Neuron (in vitro differentiated cells): ENCODE data around the gene JAZF1.
"Not testable (repeated sequence)": the region's sequence is repeated elsewhere in the genome, so short reads cannot be mapped to it uniquely, and the experiment has no call there.

Experiments used
- H2AFZ ChIP-seq: one replicate; pipeline ENCODE4 v1.6.1; 2013; ENCODE audit warnings: low read depth, mild to moderate bottlenecking, inconsistent platforms, low read length, moderate library complexity
- H3K27me3 ChIP-seq: one replicate; pipeline ENCODE4 v1.6.1; 2013; ENCODE audit warnings: low read length; ENCODE audit not compliant: insufficient read depth
- H3K36me3 ChIP-seq: one replicate; pipeline ENCODE4 v1.6.1; 2013; ENCODE audit warnings: low read length; ENCODE audit not compliant: insufficient read depth
- H3K4me1 ChIP-seq: one replicate; pipeline ENCODE4 v1.6.1; 2013; ENCODE audit warnings: low read length; ENCODE audit not compliant: insufficient read depth
- H3K4me3 ChIP-seq: 2 replicates; pipeline ENCODE4 v1.5.1; 2013; ENCODE audit warnings: mild to moderate bottlenecking, low read length, moderate library complexity
- H3K9me3 ChIP-seq: one replicate; pipeline ENCODE4 v1.6.1; 2013; ENCODE audit warnings: low read length

The JAZF1 gene

DNA sequence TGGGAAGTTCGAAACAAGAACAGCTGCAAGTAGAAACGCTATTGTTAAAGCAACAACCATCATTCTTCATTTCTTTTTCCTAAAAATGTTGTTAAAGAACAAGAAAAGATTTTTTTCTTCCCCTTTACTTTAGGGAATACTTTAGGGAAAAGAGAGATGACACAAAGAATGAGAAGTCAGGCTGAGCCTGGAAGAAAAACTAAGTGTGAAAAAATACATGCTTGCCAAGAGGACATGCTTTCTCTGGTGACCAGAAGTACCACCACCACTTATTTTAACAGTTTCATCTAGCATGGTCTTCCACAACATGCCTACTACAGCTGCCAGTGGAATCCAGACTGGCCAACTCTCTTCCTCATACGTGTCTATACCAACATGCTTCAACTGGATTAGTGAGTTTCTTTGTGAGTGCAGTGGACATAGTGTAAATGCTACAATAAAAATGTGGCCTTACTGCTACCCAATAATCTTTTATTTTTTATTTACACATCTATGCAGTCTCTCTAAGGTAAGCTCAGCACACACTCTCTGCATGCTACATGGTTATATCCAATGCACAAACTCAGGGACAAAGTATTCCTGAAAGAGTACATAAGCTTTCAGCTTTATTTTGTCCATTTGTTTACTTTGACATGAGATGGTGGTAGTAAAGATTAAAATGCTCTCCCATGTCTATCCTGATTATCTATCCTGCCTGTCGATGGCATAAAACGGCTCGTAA, 244.4 kb downstream of the JAZF1 start:
- H3K4me1 ChIP-seq, result no peaks in the 10 kb centered on the region
- H3K27me3 ChIP-seq, result peaks cover 5% of the 10 kb centered on the region
- no peak overlapping the region for H3K4me3 ChIP-seq
- no peak overlapping the region for H2AFZ ChIP-seq
- no peaks in the 10 kb centered on the region for H3K36me3 ChIP-seq
- H3K9me3 ChIP-seq, result no peaks in the 10 kb centered on the region

DNA sequence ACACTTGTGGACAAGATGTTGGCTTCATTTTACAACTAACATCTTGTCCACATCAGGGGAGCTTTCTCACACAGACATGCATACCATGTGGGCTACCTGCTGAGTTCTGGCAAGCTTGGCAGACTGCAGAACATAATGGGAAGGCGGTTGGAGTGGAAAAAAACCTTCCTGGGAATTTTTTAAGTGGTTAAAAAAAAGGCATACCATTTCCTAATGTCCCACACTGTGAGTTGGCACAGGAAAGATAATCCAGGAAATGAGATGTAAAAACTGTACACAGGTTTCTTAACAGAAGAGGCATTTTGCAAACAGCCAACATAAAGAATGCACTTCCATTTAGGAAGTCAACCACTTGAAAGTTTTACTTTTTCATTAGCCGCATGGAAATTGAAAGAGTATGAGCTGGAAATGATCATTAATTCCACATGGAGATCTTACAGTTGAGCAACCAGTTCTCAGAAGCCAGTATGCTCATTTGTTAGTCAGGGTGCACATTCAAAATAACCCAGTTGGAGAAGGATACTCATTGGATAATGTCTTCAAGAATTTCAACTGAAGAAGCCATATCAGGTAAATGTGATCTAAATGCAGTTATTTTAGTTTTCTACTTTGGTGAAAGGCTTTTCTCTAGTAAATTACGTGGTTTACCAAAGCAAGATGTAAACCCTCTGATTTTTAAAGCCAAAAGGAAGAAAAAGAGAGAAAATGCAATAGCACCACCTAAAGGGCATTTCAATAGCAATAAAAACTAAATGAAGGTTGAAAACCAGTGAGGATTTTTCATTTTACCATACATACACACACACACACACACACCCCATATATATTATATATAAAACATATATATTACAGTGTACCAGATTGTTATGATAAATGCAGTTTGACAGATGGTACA, 246.7 kb downstream of the JAZF1 start:
- no peak overlapping the region for H3K4me3 ChIP-seq
- no peak overlapping the region for H2AFZ ChIP-seq
- H3K36me3 ChIP-seq, result no peaks in the 10 kb centered on the region
- no peaks in the 10 kb centered on the region for H3K9me3 ChIP-seq
- H3K4me1 ChIP-seq, result no peaks in the 10 kb centered on the region
- H3K27me3 ChIP-seq, result peaks cover 8% of the 10 kb centered on the region

DNA sequence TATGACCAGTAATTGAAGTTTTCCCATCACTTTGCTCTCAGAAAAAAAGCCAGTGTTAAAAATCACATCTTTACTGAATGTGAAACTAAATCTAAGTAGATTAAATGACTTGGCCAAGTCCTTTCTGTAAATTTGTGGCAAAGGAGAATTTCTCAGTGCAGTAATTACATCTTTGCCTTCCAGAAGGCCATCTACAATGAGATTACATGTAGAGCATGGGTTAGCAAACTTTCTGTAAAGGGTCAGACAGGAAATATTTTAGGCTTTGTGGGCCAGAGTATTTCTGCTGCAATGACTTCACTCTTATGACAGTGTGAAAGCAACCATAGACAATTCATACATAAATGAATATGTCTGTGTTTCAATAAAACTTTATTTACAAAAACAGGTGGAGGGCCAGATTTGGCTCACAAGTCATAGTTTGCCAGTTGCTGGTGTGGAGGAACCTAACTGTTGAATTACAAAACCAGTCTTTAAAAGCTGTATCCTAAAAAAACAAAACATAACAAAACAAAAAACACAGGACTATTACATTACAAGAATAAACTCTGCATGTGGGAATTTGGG, 249.6 kb downstream of the JAZF1 start:
- no peak overlapping the region for H2AFZ ChIP-seq
- H3K4me1 ChIP-seq, result no peaks in the 10 kb centered on the region
- no peaks in the 10 kb centered on the region for H3K9me3 ChIP-seq
- H3K27me3 ChIP-seq, result peaks cover 5% of the 10 kb centered on the region
- H3K4me3 ChIP-seq, result no peak overlapping the region
- no peaks in the 10 kb centered on the region for H3K36me3 ChIP-seq

DNA sequence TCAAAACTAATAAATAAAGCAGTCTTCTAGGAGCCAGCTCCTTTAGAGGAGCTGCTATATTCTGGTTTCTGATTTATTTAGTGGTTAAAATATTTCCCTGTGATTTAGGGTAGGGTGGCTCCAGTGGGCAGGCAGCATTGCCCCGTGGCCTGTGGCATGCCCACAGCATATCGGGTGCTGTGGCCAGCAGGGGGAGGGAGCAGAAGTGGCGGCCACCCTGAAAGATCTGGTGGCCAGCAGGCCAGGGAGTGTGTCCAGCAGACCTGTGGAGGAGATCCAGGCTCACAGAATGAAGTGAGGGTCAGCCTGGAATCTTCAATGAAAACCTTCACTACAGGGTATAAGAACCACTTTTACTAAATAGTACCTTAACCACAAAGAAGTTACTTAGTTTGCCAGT, 251.5 kb downstream of the JAZF1 start:
- Histone ChIP-seq H3K36me3 (no peaks in the 10 kb centered on the region), H3K4me1 (no peaks in the 10 kb centered on the region), H2AFZ (no peak overlapping the region), H3K9me3 (no peaks in the 10 kb centered on the region), H3K4me3 (no peak overlapping the region), H3K27me3 (peaks cover 5% of the 10 kb centered on the region)

DNA sequence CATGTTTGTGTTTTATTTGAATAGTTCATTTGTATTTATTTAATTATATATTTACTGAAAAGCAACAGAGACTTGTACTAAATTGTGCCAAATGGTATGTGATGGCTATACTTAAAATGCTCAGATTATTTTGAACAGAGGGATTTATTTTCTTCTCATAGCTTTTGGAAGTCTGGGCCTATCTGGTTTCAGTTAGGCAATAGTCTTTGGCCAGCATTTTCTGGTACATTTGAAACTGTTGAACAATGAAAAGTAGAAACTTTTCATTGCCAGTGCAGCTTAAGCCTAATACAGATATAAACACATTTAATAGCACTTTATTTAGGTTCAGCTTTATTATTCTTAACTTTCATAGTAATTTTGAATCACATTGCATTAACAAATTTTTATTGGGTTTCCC, 252.6 kb downstream of the JAZF1 start:
- Histone ChIP-seq H3K27me3 (peaks cover 5% of the 10 kb centered on the region), H3K36me3 (no peaks in the 10 kb centered on the region), H3K9me3 (no peaks in the 10 kb centered on the region), H3K4me1 (no peaks in the 10 kb centered on the region), H2AFZ (no peak overlapping the region), H3K4me3 (no peak overlapping the region)

DNA sequence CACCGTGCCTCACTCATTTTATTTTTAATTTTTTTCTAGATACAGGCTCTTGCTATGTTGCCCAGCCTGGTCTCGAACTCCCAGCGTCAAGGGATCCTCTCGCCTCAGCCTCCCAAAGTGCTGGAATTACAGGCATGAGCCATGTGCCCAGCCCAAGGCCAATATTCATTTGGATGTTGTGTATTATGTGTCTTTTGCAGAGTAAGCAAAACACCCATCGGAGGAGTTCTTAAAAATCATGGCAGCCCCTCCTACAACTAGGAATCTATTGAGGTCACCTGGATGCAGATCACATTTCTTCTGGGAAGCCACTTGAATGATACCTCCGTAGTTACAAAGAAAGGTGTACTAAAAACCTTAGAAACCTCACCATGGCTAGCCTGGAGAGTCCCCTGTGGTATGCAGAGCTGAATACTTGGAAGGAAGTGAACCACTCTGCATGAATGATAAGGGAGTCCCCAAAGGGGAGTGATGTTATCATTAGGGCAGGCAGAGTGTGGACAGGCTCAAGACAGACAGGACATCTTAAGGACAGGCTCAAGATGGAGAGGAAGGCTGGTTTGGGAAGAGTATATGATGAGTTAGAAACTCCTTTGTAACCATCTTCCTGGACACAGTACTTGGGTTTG, 254.9 kb downstream of the JAZF1 start:
- no peaks in the 10 kb centered on the region for H3K4me1 ChIP-seq
- H2AFZ ChIP-seq, result no peak overlapping the region
- H3K9me3 ChIP-seq, result no peaks in the 10 kb centered on the region
- H3K4me3 ChIP-seq, result no peak overlapping the region
- no peaks in the 10 kb centered on the region for H3K36me3 ChIP-seq
- peaks cover 5% of the 10 kb centered on the region for H3K27me3 ChIP-seq

DNA sequence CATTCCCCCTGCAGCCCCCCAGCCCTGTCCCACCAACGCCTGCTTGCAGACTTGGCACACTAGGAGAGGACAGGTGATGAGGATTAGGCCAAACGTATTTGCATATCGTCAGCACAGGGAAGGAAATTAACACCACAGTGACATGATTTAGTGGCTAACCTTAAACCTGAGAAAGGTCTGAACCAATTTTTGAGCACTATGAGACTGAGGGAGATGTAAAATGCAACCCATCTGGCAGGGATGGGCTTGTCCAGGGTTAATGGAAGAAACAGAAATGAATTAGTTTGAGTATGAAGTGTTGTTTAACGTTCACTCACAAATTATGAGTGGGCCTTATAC, 257.0 kb downstream of the JAZF1 start:
- no peaks in the 10 kb centered on the region for H3K36me3 ChIP-seq
- no peaks in the 10 kb centered on the region for H3K9me3 ChIP-seq
- H3K4me1 ChIP-seq, result no peaks in the 10 kb centered on the region
- H3K27me3 ChIP-seq, result peaks cover 2% of the 10 kb centered on the region
- no peak overlapping the region for H2AFZ ChIP-seq
- H3K4me3 ChIP-seq, result no peak overlapping the region

DNA sequence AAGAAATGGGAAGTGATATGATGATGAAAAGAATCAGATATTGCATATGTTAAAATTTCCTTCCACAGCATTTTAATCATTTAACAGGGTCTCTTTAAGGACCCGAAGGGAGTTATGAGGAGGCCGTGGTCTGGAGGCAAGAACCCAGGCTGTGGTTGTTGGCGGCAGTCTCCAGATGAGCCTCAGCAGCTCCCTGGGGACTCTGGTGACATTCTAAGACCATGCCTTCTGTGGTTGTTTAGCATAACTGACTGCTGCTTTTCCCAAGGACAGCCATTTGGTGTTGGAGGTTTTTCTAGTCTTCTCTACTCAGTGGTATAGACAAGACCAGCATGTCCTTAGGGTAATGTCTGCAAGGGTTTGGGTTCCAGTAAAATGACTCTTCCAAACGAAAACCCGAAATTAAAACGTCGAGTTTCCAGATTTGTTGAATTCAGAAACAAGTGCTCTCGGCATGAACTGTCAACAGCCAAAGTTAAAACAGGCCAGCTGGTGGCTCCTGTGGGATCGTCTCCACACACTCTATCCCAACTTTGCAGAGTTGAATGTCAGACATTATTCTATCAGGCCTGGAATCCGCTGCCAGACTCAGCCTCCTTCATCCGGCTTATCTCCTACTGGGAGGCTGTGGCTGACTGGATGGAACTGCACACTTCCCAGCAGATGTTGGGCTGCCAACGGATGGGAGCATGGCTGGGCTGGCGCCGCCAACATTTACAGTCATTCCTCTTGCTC, 257.5 kb downstream of the JAZF1 start:
- Histone ChIP-seq H3K9me3 (no peaks in the 10 kb centered on the region), H3K4me3 (no peak overlapping the region), H3K27me3 (peaks cover 2% of the 10 kb centered on the region), H2AFZ (no peak overlapping the region), H3K36me3 (no peaks in the 10 kb centered on the region), H3K4me1 (no peaks in the 10 kb centered on the region)

DNA sequence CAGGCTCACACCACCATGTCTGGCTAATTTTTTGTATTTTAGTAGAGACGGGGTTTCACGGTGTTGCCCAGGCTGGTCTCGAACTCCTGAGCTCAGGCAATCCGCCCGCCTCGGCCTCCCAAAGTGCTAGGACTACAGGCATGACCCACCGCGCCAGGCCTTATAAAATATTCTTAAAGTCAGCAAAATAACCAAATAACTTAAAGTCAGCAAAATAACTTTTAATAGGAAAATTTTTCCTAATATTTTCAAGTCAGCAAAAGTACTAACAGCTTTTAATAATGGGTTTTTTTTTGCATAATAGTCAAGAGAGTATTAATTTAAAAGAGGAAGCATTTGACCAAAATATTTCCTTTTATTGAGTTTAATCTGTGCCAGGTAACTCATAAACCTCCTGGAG, 258.2 kb downstream of the JAZF1 start:
- H3K4me1 ChIP-seq, H2AFZ ChIP-seq, H3K36me3 ChIP-seq, H3K27me3 ChIP-seq, H3K9me3 ChIP-seq, H3K4me3 ChIP-seq: not testable (repeated sequence)

DNA sequence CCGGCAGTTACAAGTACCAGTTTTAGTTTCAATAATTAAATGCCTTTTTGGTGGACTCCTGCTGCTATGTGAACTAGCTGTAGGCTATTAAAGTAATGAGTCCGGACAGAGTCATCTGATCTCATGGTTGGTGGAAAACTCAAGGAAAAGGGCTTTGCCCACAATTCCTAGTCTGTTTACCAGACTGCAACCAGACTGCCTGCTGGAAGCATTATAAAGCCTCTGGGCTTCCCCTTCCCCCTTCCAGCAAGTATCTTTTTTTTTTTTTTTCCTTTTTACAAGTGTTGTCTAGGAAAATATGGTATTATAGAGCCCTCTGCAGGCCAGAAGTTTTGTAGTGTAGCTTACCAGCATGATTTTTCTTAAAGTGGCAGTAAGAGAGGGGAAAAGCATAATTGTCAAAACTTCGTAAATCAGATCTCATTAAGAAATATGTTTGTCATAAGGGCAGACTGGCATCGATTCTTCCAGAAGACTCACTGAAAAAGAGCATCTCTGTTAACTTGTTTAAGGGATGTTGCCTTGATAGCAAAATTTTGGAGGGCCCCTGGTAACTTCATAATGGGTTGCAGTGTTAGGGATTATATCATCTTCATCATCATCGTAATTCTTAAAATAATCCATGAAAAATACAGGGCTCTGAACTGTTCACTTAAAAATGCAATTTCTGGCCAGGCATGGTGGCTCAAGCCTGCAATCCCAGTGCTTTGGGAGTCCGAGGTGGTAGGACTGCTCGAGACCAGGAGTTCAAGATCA, 259.3 kb downstream of the JAZF1 start:
- Histone ChIP-seq H2AFZ (no peak overlapping the region), H3K27me3 (no peaks in the 10 kb centered on the region), H3K4me1 (no peaks in the 10 kb centered on the region), H3K36me3 (no peaks in the 10 kb centered on the region), H3K9me3 (no peaks in the 10 kb centered on the region), H3K4me3 (no peak overlapping the region)

DNA sequence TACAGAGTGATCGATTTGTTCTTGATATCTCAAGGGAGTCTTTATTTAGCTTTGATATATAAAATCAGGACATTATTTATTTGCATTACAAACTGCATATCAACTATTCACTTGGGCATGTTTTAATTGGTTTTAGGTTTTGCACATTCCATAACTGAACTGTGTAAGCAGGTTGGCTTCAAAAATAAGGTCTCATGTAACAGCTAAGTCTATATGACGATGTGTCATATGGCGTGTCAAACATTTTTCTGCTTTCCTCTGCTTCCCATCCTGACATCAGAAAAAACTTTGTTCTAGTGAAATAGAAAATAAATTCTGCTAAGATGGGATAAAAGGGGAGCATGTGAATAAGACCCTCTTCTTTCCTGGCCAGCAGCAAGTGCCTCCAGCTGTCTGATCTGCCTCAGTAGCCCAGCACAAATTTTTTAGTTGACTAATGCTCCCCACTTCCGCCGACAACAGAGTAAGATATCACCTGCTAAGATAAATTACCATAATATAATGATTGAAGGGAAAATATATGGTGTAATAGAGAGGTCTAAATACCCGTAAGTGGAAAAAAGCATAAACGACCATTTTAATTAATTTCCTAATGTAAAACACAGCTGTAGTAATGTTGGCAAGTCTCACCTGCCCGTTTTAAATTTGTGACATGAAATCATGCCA, 260.2 kb downstream of the JAZF1 start:
- Histone ChIP-seq H3K4me3 (no peak overlapping the region), H3K36me3 (no peaks in the 10 kb centered on the region), H3K9me3 (no peaks in the 10 kb centered on the region), H3K27me3 (no peaks in the 10 kb centered on the region), H2AFZ (no peak overlapping the region), H3K4me1 (no peaks in the 10 kb centered on the region)

DNA sequence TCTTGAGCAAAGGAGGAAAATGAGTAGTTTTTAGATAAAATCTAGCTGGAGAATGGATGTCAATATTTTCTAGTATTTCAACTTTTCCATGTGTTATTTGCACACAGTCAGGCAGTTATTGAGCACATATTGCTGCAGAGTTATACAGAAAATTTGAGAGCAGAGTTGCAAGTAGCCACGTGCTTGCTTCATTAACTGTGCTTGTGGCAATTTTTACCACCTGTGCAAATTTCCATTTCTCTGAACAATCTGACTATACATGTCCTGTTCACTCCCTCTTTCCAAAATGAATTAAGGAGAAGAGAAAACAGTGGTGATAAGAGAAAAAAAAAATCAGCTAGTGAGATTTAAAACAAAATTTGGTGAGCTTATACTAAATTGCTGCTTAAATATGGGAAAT, 262.1 kb downstream of the JAZF1 start:
- Histone ChIP-seq H3K4me1 (no peaks in the 10 kb centered on the region), H3K27me3 (no peaks in the 10 kb centered on the region), H3K36me3 (no peaks in the 10 kb centered on the region), H3K9me3 (no peaks in the 10 kb centered on the region), H2AFZ (no peak overlapping the region), H3K4me3 (no peak overlapping the region)
